ENCODE measurements around the gene UBE3C.

UBE3C gene

GRCh38 chr7:157138424-157139110 is at the start of gene UBE3C:
UBE3C (plus strand) TSS chr7:157138926; CDS start chr7:157139273, 347 bp downstream.
- Histone ChIP-seq H3K4me1 (ENCODE audit: low read length) (peaks cover 15% of the 10 kb centered on the region), H3K36me3 (replicated peaks; ENCODE audit: insufficient read depth, low read length) (peaks cover 19% of the 10 kb centered on the region), H3K79me2 (ENCODE audit: low read length) (peaks cover 48% of the 10 kb centered on the region), H3K27me3 (replicated peaks; ENCODE audit: insufficient read depth, low read length) (no peaks in the 10 kb centered on the region), H3K9ac (ENCODE audit: low read length) (peak within 1 kb of the TSS; percentile 82), H3K27ac (ENCODE audit: low read length) (peak within 1 kb of the TSS; percentile 92), H4K20me1 (ENCODE audit: insufficient read depth, low read length) (peaks cover 16% of the 10 kb centered on the region), H3K4me2 (ENCODE audit: low read depth, low read length) (peak within 1 kb of the TSS; percentile 81), H3K9me3 (replicated peaks; ENCODE audit: insufficient read depth, low read length) (no peaks in the 10 kb centered on the region), H2AFZ (ENCODE audit: low read length) (peak within 1 kb of the TSS; percentile 56), H3K4me3 (ENCODE audit: low read length) (peak within 1 kb of the TSS; percentile 81), H3F3A (ENCODE audit: insufficient read depth, low read length) (peaks cover 5% of the 10 kb centered on the region; the same call in 1 of the 2 replicates), H3K9me2 (replicated peaks; ENCODE audit: insufficient read depth, low read length) (no peaks in the 10 kb centered on the region)
- DNase-seq: peak; percentile 97
- TF ChIP-seq EZH2 (optimal IDR thresholded peaks at IDR 0.05; ENCODE audit: low read depth, low read length) (no peak), CTCF (IDR thresholded peaks at IDR 0.05; ENCODE audit: low read length) (no peak), EZH2phosphoT487 (IDR thresholded peaks at IDR 0.05; ENCODE audit: low read length) (no peak)

GRCh38 chr7:157089100-157089610 is 49.6 kb upstream of the UBE3C start:
- Histone ChIP-seq H3K9ac (ENCODE audit: low read length) (no peak overlapping the region), H3K9me2 (replicated peaks; ENCODE audit: insufficient read depth, low read length) (no peaks in the 10 kb centered on the region), H2AFZ (ENCODE audit: low read length) (peak overlapping the region; percentile 16; the same call in 1 of the 2 replicates), H3K9me3 (replicated peaks; ENCODE audit: insufficient read depth, low read length) (no peaks in the 10 kb centered on the region), H3K27me3 (replicated peaks; ENCODE audit: insufficient read depth, low read length) (no peaks in the 10 kb centered on the region), H3F3A (ENCODE audit: insufficient read depth, low read length) (no peaks in the 10 kb centered on the region), H3K27ac (ENCODE audit: low read length) (no peak overlapping the region), H3K36me3 (replicated peaks; ENCODE audit: insufficient read depth, low read length) (no peaks in the 10 kb centered on the region), H3K79me2 (ENCODE audit: low read length) (no peaks in the 10 kb centered on the region), H4K20me1 (ENCODE audit: insufficient read depth, low read length) (no peaks in the 10 kb centered on the region), H3K4me3 (ENCODE audit: low read length) (no peak overlapping the region), H3K4me2 (ENCODE audit: low read depth, low read length) (no peak overlapping the region), H3K4me1 (ENCODE audit: low read length) (no peaks in the 10 kb centered on the region)
- TF ChIP-seq EZH2phosphoT487 (IDR thresholded peaks at IDR 0.05; ENCODE audit: low read length): no peak
- no peak for TF ChIP-seq EZH2 (optimal IDR thresholded peaks at IDR 0.05; ENCODE audit: low read depth, low read length)
- TF ChIP-seq CTCF (IDR thresholded peaks at IDR 0.05; ENCODE audit: low read length): no peak
- DNase-seq: no peak

- Histone ChIP-seq H3K9me2 (replicated peaks; ENCODE audit: insufficient read depth, low read length) (no peaks in the 10 kb centered on the region), H3F3A (ENCODE audit: insufficient read depth, low read length) (no peaks in the 10 kb centered on the region), H3K27ac (ENCODE audit: low read length) (no peak overlapping the region), H3K27me3 (replicated peaks; ENCODE audit: insufficient read depth, low read length) (no peaks in the 10 kb centered on the region), H3K79me2 (ENCODE audit: low read length) (no peaks in the 10 kb centered on the region), H3K9ac (ENCODE audit: low read length) (no peak overlapping the region), H3K36me3 (replicated peaks; ENCODE audit: insufficient read depth, low read length) (no peaks in the 10 kb centered on the region), H3K4me3 (ENCODE audit: low read length) (no peak overlapping the region), H3K4me1 (ENCODE audit: low read length) (no peaks in the 10 kb centered on the region), H2AFZ (ENCODE audit: low read length) (no peak overlapping the region), H3K9me3 (replicated peaks; ENCODE audit: insufficient read depth, low read length) (no peaks in the 10 kb centered on the region), H3K4me2 (ENCODE audit: low read depth, low read length) (no peak overlapping the region), H4K20me1 (ENCODE audit: insufficient read depth, low read length) (no peaks in the 10 kb centered on the region)
- TF ChIP-seq CTCF (IDR thresholded peaks at IDR 0.05; ENCODE audit: low read length) (no peak), EZH2 (optimal IDR thresholded peaks at IDR 0.05; ENCODE audit: low read depth, low read length) (no peak), EZH2phosphoT487 (IDR thresholded peaks at IDR 0.05; ENCODE audit: low read length) (no peak)
- no peak for DNase-seq
Measured at GRCh38 chr7:157090485-157091165, 48.1 kb upstream of the UBE3C start.

Measured in MM.1S (cell line).